NCI-H748 treated with DMSO at 0.1 percent for 48 hours (cell line): ENCODE measurements around the gene TFAP2C.
"Not testable (repeated sequence)": the region's sequence is repeated elsewhere in the genome, so short reads cannot be mapped to it uniquely, and the experiment has no call there.

Experiments
- DNase-seq: peaks from one replicate; lab custom pipeline; 2025; lab: John Stamatoyannopoulos, UW

The TFAP2C gene

DNA sequence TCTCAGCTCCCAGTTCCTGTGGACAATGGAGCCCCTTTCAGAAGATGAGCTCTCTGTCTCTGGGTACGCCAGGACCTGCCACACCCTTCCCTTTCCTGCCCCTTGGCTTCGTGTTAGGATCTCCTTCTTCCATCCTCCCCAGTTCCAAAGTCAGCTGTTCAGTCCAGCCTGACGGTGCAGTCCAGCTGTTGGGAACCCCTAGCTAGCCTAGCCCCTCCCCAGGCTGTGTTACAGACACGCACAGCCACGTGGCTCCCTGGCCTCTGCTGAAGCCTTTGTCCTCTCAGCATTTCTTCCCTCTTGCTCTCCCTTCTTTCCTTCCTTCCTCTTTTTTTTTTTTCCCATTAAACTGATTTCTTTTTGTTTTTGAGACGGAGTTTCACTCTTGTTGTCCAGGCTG, 12.4 kb upstream of the TFAP2C start:
- DNase-seq, result no peak

DNA sequence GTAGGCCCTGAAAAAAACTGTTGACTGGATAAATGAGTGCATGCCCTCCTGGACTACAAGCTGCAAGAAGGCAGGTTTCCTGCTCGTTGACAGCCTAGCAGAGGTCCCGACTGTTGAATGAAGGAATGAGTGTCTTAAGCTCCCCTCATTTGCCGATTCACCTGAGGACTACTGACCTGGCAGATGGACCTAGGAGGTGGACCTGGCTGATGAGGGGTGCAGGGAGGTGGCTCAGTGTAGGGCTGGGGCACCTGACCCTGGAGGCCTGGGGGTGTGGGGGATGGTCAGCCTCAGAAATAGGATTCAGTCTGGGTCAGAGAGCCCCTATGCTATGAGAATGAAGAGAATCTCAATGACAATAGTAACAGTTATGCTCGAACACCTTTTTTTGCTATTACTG, 11.6 kb upstream of the TFAP2C start:
- no peak for DNase-seq

DNA sequence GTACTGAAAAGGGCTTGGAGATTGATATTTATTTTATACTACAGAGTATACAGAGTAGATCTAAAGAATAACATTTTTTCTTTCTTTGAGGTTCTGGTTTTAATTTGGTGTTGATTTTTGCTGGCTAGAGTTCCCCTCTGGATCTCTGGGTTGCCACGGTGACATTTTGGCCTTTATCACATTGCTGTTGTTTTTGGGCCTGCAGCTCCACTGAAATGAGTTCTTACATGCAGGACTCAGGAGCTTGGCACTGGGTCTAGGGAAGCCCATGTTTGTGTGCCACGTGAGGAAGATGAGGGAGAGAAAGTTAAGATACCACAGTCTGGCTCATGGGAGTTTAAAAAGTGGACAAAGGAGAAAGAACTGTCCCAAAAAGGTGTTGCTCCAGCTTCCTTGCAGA, 7.4 kb upstream of the TFAP2C start:
- no peak for DNase-seq

DNA sequence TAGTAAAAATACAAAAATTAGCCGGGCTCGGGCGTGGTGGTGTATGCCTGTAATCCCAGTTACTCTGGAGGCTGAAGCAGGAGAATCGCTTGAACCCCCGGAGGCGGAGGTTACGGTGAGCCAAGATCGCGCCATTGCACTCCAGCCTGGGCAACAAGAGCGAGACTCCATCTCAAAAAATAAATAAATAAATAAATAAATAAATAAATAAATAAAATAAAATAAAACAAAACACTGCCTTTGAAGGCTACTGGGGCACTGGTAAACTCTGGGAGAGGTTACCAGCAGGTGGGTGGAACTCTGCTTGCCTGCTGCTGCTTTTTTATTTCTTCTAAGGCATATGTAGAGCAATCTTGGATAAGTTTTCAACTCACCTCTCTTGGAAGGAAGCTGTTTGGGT, 5.2 kb upstream of the TFAP2C start:
- not testable (repeated sequence) for DNase-seq

DNA sequence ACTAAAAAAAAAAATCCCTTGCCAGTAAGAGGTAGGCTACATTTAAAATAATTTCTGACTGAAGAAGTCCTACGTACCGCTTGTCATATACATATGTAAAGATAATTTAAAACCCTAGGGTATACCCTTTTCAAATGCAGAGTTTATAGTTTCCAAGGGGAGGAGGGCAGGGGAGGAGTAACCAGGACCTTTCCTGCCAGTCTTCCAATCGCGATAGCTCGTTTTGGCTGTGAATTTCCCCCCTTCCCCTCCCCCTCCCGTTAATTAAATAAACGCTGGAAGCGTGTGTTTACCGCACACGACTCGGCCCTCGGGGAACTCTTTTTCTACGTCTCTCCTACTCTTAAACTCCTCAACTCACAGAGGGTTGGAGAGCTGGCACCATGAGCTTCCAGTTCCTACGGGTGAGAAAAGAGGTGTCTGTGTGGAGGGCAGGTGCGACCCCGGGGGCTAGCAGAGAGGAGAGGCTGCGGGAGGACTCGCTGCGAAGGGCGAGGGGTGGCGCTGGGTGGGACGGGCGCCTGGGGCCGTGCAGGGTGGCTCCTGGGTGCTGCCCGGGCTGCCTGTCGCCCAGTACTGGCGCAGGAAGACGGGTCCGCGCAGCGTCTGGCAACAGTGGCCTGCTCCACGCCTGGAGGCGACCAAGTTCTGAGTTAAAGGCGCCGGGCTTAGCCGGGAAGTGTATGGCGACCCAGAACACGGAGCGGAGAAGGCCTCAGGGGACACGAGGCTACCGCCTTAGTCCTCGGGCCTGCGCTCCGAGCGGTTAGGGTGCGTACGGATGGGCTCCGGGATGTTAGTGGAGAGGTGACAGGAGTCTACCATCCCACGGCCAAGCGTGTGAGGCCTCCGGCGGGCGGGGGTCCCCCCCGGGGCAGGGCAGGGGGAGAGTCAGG, 4.1 kb upstream of the TFAP2C start:
- no peak for DNase-seq

DNA sequence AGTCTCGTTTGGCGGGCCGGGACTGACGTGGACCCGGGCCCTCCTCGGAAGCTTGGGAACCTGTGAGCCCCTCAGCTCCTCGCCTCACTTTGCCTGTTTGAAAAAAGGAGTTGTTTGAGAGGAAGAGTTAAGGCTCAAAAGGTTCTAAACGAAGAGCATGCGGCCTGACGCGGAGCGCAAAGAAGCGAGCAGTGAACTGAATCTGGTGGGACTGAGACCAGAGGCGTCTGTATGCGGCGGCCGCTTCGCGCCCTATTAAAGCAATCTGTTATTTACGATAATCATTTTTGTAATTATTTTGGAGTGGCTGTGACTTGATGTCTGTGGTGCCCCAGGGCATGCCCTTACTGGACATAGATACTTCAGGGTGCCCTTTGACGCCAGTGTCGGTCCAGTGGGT, 3.3 kb upstream of the TFAP2C start:
- DNase-seq, result no peak

DNA sequence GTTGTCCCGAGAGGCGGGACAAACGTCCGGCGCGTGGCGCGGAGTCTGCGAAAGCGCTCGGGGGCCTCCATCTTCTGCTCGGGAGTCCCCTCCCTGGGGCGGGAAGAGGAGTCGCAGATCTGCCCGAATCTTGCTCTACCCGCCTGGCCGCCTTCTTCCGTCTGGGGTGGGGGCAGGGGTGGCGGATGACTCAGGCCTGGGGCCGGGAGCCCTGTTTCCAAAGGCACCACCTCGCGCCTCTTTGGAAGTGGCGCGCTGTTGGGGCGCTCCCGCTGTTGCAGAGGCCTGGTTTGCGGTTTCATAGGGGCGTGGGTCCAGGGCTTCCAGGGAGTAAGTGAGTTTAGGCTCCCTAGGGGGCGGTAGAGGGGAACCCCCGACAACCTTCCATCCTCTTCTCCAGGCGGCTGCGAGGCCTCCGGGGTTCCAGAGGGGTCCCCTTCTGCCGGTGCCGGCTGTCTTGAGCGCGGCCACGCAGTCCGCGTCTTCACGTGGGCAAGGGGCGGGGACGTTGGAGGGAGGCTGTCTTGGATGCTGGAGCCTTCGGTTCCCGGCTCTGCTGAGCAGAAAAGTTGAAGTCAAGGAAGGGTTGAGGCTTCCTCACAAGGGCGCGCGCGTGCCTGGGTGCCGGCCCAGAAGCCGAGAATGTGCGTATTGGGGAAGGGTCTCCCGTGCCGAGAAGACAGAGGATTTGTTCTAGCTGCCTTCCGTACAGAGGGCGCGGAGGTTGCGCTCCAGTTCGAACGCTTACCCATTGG, 2.6 kb upstream of the TFAP2C start:
- DNase-seq, result no peak

DNA sequence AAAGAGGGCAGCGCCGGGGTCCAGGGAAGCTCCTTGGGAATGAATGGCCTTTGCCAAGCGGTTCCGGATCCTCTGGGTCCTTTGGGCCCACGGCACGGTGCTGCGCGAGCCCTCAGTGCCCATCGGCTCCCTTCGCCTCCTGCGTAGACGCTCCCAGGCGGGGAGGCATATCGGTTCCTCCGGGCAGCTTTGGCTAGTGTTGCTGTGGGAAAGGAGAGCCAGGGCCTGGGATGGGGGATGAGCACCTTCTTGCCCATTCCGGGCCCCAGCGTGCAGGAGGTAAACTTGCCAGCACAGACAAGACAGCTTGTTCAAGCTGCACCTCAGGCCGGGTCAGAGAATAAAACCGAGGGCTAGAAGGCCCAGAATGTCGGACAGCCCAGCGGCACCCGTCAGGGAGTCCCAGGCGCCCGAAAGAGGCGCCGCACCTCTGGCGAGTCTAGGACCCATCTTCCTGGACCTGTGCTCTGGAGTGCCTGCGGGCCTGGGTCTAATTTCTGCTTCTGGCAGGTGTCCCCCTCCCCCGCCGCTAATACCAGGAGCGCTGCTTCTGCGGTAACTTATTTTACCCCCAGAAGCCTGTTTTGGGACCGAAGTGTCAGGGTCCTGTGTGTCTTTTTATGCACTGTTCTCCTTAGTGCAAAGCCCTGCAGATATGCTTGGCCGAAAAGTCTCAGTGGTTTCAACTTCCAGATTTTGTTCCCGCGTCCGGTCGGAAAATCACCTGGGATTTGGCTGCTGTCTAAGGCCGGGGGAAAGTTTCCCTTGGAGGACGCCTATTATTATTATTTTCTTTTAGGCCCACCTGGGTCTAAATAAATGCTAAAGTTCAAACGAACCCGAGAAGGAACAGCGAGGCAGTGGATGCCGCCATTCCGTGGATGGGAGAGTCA, 1.7 kb upstream of the TFAP2C start:
- no peak for DNase-seq

DNA sequence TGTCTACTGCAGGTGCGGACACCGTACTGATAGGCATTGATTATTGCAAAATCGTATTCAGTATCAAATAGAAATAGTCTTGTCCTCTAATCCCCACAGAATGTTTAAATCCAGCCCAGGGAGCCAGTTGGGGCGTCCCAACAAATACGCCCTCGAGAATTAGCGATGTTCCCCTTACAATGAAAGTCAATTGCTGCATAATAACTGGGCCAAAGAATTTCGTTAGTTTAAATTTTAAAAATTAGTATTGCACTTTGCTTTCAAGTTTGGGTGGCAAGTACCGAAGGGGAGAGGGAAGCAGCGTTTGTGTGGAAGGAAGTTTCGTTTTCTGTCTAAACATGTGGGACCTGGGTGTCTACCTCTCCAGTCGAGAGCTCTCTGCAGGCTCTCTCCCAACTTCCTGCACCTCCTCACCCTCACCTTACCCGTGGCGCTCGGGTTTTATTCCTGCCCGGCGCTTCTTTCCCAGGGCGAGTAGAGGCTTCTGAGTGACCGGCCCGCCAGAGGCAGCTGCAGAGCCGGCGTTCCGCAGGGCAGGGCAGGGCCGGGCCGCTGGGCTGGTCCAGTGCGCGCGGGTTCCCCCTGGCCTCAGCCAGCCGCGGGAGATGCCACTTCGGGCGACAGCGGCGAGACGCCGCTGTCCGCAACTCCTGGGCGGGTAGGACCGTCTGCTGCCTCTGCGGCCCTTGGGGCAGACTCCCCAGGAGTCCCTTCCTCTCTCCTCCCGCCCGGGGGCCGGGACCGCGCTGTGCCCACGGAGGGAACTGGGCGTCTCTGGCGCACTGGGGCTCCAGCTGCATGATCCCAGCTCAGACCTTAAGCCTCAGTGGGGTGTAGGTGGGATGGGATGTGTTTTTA, 862 bp upstream of the TFAP2C start:
- no peak for DNase-seq

DNA sequence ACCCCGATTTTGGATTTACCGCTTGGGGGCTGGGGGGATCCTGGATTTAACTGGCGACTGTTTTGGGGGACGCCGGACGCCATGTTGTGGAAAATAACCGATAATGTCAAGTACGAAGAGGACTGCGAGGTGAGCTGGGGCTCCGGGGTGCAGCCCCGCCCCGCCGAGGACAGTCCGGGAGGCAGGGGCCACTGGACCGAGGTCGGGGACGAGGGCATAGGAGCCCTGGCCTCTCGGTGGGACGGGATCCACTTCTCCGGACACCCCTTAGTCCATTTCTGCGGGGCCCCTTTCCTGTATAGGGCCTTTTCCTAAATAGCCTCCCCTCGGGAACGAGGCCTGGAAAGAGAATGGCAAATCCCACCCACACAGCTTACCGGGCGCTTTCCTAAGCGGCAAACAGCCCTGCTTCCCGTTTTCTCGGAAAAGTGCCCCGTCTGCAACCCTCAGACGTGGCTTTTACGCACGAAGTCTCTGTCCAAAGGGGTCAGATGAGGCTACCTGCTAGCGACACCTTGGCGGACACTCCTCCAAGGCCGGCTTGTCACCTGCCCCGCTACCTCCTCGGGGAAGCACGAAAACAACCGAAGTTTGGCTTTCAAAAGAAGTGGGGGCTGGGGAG, 469 bp downstream of the TFAP2C start:
- DNase-seq, result no peak

DNA sequence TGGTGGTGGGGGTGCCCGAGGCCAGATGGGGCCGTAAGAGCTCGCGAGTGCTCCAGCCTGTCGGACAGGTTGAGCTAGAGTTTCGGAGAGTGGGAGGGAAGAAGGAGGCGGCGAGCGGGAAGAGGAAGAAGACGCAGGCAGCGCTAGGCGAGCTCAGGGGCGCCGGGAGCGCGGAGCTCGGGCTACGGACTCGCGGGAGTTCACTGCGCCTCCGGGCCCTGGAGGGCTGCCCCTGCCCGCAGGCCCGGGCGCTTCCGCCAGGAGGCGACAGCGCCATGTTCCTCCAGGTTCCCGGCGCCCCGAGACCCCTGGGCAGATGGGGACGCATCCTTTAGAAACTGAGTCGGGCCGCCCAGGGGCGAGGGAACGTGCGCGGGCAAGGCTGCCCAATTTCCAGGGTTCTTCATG, 984 bp downstream of the TFAP2C start:
- DNase-seq, result peak; percentile 24

DNA sequence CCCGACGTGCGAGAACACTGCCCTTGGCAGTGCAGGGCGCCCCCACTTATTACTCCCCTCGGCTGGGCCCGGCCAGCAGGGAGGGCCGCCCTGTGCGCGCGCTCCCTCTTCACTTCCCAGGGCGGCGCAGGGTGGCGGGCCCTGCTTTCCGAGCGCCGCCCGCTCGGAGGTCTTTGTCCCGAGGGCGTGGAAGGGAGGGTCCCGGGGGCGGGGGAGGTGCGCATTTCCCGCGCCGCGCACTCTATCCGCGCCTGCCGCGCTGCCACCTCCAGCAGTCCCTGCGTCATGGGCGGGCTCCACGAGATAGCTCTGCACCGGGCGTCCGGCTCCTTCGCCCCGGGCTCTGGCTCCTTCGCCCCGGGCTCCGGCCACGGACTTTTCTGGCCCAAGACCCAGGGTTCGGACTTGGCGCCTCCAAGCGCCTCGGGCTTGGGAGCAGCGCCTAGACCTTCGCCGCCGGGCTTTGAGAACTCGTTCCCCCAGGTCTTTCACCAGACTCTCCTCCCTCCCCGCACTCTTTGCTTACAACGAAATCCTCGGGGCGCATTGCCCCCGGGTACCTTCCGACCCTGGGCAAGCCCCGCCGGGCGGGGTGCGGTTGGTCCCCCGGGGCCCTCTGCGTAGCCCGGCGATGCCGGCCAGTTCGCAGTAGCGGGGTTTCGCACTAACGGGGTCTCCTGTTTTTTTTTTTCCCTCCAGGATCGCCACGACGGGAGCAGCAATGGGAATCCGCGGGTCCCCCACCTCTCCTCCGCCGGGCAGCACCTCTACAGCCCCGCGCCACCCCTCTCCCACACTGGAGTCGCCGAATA, 1.6 kb downstream of the TFAP2C start:
- no peak for DNase-seq

DNA sequence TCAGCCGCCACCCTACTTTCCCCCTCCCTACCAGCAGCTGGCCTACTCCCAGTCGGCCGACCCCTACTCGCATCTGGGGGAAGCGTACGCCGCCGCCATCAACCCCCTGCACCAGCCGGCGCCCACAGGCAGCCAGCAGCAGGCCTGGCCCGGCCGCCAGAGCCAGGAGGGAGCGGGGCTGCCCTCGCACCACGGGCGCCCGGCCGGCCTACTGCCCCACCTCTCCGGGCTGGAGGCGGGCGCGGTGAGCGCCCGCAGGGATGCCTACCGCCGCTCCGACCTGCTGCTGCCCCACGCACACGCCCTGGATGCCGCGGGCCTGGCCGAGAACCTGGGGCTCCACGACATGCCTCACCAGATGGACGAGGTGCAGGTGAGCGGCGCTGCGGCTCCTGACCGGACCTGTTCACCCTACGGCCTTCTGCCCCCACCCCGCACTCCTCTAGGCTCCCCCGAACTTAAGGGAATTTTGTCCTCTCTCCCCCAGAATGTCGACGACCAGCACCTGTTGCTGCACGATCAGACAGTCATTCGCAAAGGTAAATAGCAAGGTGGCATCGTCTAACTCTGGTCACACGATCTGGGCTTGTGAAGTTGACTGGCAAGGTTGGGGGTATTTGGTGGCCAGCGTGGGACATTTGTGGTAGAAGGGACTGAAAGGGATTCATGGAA, 2.3 kb downstream of the TFAP2C start:
- DNase-seq, result no peak

DNA sequence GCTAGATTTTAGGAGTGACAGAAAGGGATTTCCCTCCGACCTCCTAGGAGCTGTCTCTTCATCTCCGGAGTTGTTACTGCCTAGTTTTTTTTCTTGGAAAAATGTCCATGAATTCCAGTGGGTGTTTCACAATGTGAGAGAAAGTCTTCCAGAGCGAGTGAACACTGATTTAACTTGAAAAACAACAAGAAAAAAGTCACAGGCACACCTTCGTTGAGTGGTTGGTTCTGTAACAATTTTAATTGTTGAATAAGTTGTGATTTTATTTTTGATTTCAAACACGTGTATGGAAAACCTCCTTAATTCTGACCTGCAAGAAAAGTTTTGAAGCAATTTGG, 2.9 kb downstream of the TFAP2C start:
- no peak for DNase-seq

DNA sequence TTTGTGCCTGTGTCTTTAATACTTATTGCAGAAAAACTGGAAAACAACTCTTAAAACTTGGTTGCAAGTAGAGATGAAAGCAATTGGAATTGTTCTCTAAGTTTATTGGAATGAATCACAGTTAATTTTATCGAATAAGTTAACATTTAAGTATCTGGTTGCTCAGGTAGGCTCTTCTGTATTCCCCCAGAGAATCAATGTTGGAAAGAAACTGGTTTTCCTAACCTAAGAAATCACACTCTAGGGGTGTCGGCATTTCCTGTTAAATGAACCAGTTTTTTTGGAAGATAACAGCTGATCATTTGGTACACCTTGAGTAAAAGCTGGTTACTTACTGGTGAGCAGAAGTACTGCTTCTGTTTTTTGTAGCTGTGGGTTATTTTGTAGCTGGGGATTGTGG, 5.2 kb downstream of the TFAP2C start:
- DNase-seq, result no peak

DNA sequence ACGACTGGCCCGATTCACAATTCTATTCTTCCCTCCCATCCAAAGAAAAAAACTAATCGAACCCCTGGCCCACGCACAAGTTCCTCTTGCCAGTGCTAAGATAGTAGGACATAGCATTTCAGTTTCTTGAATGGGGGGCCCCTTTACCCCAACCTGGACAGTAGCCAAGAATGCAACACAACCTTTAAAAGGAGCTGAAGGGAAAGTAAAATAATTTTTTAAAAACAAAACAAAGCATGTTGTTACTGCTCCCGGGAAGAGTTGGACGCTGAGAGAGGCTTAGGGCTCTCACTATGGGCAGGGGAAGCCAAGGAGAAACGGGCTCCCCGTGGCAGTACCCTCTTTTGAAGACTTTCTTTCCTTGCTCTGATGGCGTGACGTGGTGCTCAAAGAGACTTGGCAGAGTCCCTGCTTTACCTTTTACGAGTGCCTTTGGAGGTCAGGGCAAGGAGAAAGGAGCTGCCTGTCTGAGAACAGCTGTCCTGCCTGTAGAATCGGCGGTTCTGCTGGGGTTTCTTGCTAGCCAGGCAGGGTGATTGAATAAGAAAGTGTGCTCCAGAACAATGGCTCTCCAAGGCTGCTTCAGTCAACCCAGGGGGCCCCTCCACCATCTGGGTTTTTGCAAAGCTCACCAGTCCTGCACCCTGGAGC, 5.8 kb downstream of the TFAP2C start:
- DNase-seq, result no peak

DNA sequence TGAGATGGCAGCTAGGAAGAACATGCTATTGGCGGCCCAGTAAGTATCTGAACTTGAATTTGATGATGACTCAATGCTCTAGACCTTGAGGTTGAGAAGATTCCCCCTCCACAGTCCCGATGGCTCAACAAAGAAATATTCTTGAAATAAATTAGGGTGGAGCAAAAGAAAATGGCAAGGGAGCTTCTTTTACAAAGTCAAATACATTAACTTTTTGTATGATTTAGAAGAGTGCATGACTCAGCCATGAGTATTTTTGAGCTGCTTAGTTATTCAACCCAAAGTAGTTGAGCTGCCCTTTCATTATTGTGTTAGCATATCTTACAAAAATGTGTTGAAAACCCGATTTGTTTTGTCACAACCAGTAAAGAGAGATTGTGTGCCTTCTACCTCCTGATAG, 7.6 kb downstream of the TFAP2C start:
- DNase-seq, result no peak

DNA sequence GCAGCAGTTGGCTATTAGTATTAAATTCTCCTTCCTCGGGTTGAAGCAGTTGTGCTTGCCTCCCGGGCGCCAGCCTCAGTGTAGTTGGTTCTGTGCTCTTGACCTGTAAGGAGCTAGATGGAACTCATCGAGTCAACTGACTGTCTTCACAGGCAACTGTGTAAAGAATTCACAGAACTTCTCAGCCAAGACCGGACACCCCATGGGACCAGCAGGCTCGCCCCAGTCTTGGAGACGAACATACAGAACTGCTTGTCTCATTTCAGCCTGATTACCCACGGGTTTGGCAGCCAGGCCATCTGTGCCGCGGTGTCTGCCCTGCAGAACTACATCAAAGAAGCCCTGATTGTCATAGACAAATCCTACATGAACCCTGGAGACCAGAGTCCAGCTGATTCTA, 8.5 kb downstream of the TFAP2C start:
- DNase-seq, result no peak

DNA sequence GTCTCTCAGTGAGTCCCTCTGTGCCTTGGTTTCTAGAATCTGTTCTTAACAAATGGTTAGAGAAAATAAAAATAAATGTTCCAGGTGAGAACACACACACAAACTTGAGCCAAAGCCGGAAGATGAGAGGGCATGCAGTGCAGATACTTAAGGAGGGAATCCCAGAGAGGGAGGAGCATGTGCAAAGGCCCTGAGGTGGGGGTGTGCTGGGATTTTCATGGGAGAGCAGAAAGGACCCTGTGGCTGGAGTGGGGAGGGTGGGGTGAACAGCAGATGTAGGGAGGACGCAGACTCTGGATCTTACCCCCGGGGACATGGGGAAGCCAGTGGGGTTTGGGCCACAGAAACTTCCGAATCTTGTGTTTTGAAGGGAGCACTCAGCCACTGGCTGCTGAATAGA, 17.5 kb downstream of the TFAP2C start:
- DNase-seq, result no peak
